ENCODE measurements around the gene TMEM229A.

GRCh38 chr7:124013306-124013705 is 19.6 kb downstream of the TMEM229A start:
- TF ChIP-seq CTCF (conservative IDR thresholded peaks at IDR 0.05; ENCODE audit: low read length) (no peak), EZH2phosphoT487 (IDR thresholded peaks at IDR 0.05; ENCODE audit: borderline replicate concordance) (no peak)
